OCI-LY1 (cell line): ENCODE measurements around the gene GABRP.

Source experiments
- H2AFZ ChIP-seq: fragments of 200-600 bp; sonication (generic), shearing (Covaris generic); 2 replicates; pipeline ENCODE4 v1.6.0; 2014; ENCODE audit warnings: antibody characterized with exemption, mild to moderate bottlenecking, low read length
- H3F3A ChIP-seq: fragments of 200-600 bp; sonication (generic), shearing (Covaris generic); 2 replicates; pipeline ENCODE4 v1.6.0; 2014; ENCODE audit warnings: mild to moderate bottlenecking, antibody characterized with exemption, low read length, moderate library complexity; ENCODE audit not compliant: insufficient read depth
- H3K27ac ChIP-seq: fragments of 200-600 bp; sonication (generic); 2 replicates; pipeline ENCODE4 v1.5.1; 2014; ENCODE audit warnings: low read length, mixed run types, mild to moderate bottlenecking, low read depth; ENCODE audit not compliant: poor library complexity, severe bottlenecking
- H3K27me3 ChIP-seq: fragments of 200-600 bp; sonication (generic); 2 replicates; pipeline ENCODE4 v1.6.0; 2014; ENCODE audit warnings: antibody characterized with exemption, mild to moderate bottlenecking, low read length, moderate library complexity; ENCODE audit not compliant: insufficient read depth
- H3K36me3 ChIP-seq: fragments of 200-600 bp; sonication (generic); 2 replicates; pipeline ENCODE4 v1.6.1; 2014; ENCODE audit warnings: mild to moderate bottlenecking, antibody characterized with exemption, low read length, moderate library complexity, mixed read lengths; ENCODE audit not compliant: insufficient read depth
- H3K4me1 ChIP-seq: fragments of 200-600 bp; sonication (generic); 2 replicates; pipeline ENCODE4 v1.5.1; 2014; ENCODE audit warnings: mild to moderate bottlenecking, low read length, moderate library complexity; ENCODE audit not compliant: insufficient read depth, severe bottlenecking
- H3K4me2 ChIP-seq: fragments of 200-600 bp; sonication (generic), shearing (Covaris generic); 2 replicates; pipeline ENCODE4 v1.6.1; 2014; ENCODE audit warnings: low read length
- H3K4me3 ChIP-seq: fragments of 200-600 bp; sonication (generic); 2 replicates; pipeline ENCODE4 v1.5.1; 2014; ENCODE audit warnings: low read length, low read depth, mild to moderate bottlenecking, mixed read lengths; ENCODE audit not compliant: poor library complexity, severe bottlenecking
- H3K79me2 ChIP-seq: fragments of 200-600 bp; shearing (Covaris generic); 2 replicates; pipeline ENCODE4 v1.6.1; 2016; ENCODE audit warnings: mixed run types, low read length, mixed read lengths; ENCODE audit not compliant: insufficient read depth
- H3K9ac ChIP-seq: fragments of 200-600 bp; sonication (generic), shearing (Covaris generic); 2 replicates; pipeline ENCODE4 v1.6.1; 2014; ENCODE audit warnings: mild to moderate bottlenecking, low read length, mixed read lengths
- H3K9me2 ChIP-seq: fragments of 200-600 bp; sonication (generic), shearing (Covaris generic); 2 replicates; pipeline ENCODE4 v1.6.1; 2014; ENCODE audit warnings: low read depth, mild to moderate bottlenecking, low read length, mixed read lengths
- H3K9me3 ChIP-seq: fragments of 200-600 bp; shearing (Covaris generic); 2 replicates; pipeline ENCODE4 v1.6.1; 2014; ENCODE audit warnings: low read length, mixed read lengths
- H4K20me1 ChIP-seq: fragments of 200-600 bp; sonication (generic), shearing (Covaris generic); 2 replicates; pipeline ENCODE4 v1.6.0; 2016; ENCODE audit warnings: mild to moderate bottlenecking, low read length; ENCODE audit not compliant: insufficient read depth
- CTCF ChIP-seq: fragments of 200-600 bp; sonication (generic), shearing (Covaris generic); IDR thresholded peaks from 2 replicates; pipeline ENCODE4 v1.5.1; 2017; ENCODE audit warnings: mild to moderate bottlenecking, antibody characterized with exemption, low read length, moderate library complexity, mixed read lengths
- EZH2 ChIP-seq: fragments of 200-600 bp; sonication (generic), shearing (Covaris generic); IDR thresholded peaks from 2 replicates; pipeline ENCODE4 v1.8.0; 2017; ENCODE audit warnings: borderline replicate concordance, mixed run types, mild to moderate bottlenecking, antibody characterized with exemption, low read length, moderate library complexity, mixed read lengths

Gene GABRP

GRCh38 chr5:170811719-170812118 lies 28.2 kb downstream of the GABRP start:
- Histone ChIP-seq H3K36me3 (no peaks in the 10 kb centered on the region), H3K4me3 (no peak overlapping the region), H3K27me3 (no peaks in the 10 kb centered on the region), H4K20me1 (no peaks in the 10 kb centered on the region), H3K27ac (no peak overlapping the region), H3K9me2 (no peaks in the 10 kb centered on the region), H3K4me1 (no peaks in the 10 kb centered on the region), H3F3A (no peaks in the 10 kb centered on the region), H2AFZ (no peak overlapping the region), H3K9ac (no peak overlapping the region), H3K9me3 (no peaks in the 10 kb centered on the region), H3K79me2 (no peaks in the 10 kb centered on the region), H3K4me2 (no peak overlapping the region)
- TF ChIP-seq CTCF (no peak), EZH2 (no peak)

GRCh38 chr5:170813231-170813630 lies 29.7 kb downstream of the GABRP start:
- H4K20me1 ChIP-seq, result no peaks in the 10 kb centered on the region
- no peaks in the 10 kb centered on the region for H3K9me2 ChIP-seq
- H3K36me3 ChIP-seq, result no peaks in the 10 kb centered on the region
- H3K9ac ChIP-seq, result no peak overlapping the region
- no peaks in the 10 kb centered on the region for H3K79me2 ChIP-seq
- no peaks in the 10 kb centered on the region for H3K4me1 ChIP-seq
- H3K27ac ChIP-seq, result no peak overlapping the region
- H3K9me3 ChIP-seq, result no peaks in the 10 kb centered on the region
- no peak overlapping the region for H3K4me2 ChIP-seq
- H3K27me3 ChIP-seq, result no peaks in the 10 kb centered on the region
- no peak overlapping the region for H3K4me3 ChIP-seq
- TF ChIP-seq CTCF (no peak), EZH2 (no peak)
- no peak overlapping the region for H2AFZ ChIP-seq
- no peaks in the 10 kb centered on the region for H3F3A ChIP-seq

- H3F3A ChIP-seq, result no peaks in the 10 kb centered on the region
- no peaks in the 10 kb centered on the region for H3K27me3 ChIP-seq
- H3K9me2 ChIP-seq, result no peaks in the 10 kb centered on the region
- H3K4me1 ChIP-seq, result no peaks in the 10 kb centered on the region
- no peaks in the 10 kb centered on the region for H3K9me3 ChIP-seq
- H3K36me3 ChIP-seq, result no peaks in the 10 kb centered on the region
- no peak overlapping the region for H3K27ac ChIP-seq
- no peak overlapping the region for H2AFZ ChIP-seq
- no peak overlapping the region for H3K9ac ChIP-seq
- H3K4me2 ChIP-seq, result no peak overlapping the region
- no peak overlapping the region for H3K4me3 ChIP-seq
- TF ChIP-seq CTCF, result no peak
- TF ChIP-seq EZH2, result no peak
- H4K20me1 ChIP-seq, result no peaks in the 10 kb centered on the region
- no peaks in the 10 kb centered on the region for H3K79me2 ChIP-seq
Observed at GRCh38 chr5:170817195-170817594, 33.7 kb downstream of the GABRP start.
